Urothelium cell line (cell line): ENCODE results near the gene RPL22L1.
"Not testable (repeated sequence)": the region's sequence is repeated elsewhere in the genome, so short reads cannot be mapped to it uniquely, and the experiment has no call there.

Experiments used
- DNase-seq: peaks from one replicate; pipeline ENCODE4 v3.0.0; 2011; ENCODE audit warnings: low spot score, mixed read lengths
- FAIRE-seq: peaks from 2 replicates; lab custom pipeline; 2011; peaks lifted over from hg19 to GRCh38; lab: Jason Lieb, UNC

Gene RPL22L1

GRCh38 chr3:170869645-170870593 lies at the start of gene RPL22L1:
TSS of gene RPL22L1 (minus strand) at chr3:170870195. CDS start at chr3:170870167, 28 bp downstream.
- FAIRE-seq (peak; percentile 13), DNase-seq (peak; percentile 92)

DNA sequence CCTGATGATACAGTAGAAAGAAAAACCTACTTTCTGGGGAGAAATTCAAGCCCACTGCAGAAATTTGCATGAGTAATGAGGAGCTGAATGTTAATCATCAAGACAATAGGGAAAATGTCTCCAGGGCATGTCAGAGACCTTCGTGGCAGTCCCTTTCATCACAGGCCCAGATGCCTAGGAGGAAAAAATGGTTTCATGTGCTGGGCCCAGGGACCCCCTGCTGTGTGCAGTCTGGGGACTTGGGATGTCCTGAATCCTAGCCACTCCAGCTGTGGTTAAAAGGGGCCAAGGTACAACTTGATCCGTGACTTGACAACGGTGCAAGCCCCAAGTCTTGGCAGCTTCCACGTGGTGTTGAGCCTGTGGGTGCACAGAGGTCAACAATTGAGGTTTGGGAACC lies 48.7 kb upstream of the RPL22L1 start:
- FAIRE-seq, result no peak
- no peak for DNase-seq

DNA sequence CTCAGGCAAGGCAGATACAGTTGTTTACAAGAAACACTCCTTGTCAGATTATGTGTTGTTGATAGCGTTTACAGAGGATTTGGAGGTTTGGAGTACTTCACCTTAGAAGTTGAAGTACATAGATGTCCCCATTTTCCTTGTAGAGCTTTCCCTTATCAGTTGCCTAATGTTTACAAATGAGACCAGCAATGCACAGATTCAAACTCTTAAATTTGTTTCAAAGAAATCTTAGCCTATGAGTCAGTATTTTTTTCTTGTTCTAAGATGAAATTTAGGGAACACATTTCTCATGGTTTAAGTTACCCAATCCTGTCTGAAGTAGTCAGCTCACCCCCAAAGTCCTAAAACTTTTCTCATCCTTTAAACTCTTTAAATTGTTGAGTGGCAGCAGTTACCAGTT lies 44.7 kb upstream of the RPL22L1 start:
- DNase-seq, result no peak
- no peak for FAIRE-seq

GRCh38 chr3:170914212-170914611 lies 44.2 kb upstream of the RPL22L1 start:
- DNase-seq (no peak), FAIRE-seq (no peak)

GRCh38 chr3:170911051-170911450 lies 41.1 kb upstream of the RPL22L1 start:
- FAIRE-seq (no peak), DNase-seq (no peak)

DNA sequence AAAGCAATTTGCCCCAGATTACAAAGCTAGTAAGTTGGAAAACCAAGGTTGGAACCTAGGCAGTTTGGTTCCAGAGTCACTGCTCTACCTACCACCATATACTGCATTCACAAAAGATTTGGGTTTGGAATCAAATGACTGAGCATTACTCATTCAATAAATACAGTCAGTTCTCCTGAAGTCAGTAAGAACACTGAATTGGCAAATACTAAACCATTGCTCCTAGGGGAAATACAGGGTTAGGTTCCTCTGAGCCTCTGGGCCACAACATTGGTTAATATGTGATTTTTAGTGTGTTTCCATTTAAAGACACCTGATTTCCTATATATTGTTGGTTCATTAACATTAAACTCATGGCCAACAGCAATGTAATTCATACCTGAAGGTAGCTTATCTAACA lies 40.5 kb upstream of the RPL22L1 start:
- no peak for DNase-seq
- no peak for FAIRE-seq

GRCh38 chr3:170909129-170909903 lies 39.3 kb upstream of the RPL22L1 start:
- FAIRE-seq (no peak), DNase-seq (peak; percentile 57)

GRCh38 chr3:170908235-170909116 lies 38.5 kb upstream of the RPL22L1 start, which contains the start of gene EIF5A2:
TSS of gene EIF5A2 (minus strand) at chr3:170908637. CDS start at chr3:170907806, 831 bp downstream.
- FAIRE-seq (no peak), DNase-seq (peak; percentile 98)

GRCh38 chr3:170907637-170908234 lies 37.7 kb upstream of the RPL22L1 start:
- peak; percentile 26 for DNase-seq
- FAIRE-seq, result no peak

- DNase-seq (no peak), FAIRE-seq (no peak)
Measured at GRCh38 chr3:170905862-170906261, 35.9 kb upstream of the RPL22L1 start.

DNA sequence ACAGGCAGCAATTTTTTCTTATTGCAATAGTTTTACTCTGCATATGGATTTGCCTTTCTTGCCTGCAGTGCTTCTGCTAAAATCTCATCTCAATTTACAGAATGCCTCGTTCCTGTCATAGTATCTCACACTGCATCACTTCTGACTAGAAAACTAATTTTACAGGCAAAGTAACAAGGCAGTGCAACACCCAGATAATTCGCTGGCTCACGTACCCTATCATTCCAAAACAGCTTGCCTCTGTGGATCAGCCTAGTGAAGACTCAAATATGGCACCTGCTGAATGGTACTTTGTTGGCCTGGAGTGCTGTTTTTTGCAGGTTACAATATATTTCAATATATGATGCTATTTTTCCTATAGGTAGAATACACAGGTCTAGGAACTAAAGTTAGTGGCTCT lies 33.1 kb upstream of the RPL22L1 start:
- FAIRE-seq (no peak), DNase-seq (no peak)

- DNase-seq, result no peak
- FAIRE-seq, result no peak
Measured at GRCh38 chr3:170899455-170899854, 29.5 kb upstream of the RPL22L1 start.

DNA sequence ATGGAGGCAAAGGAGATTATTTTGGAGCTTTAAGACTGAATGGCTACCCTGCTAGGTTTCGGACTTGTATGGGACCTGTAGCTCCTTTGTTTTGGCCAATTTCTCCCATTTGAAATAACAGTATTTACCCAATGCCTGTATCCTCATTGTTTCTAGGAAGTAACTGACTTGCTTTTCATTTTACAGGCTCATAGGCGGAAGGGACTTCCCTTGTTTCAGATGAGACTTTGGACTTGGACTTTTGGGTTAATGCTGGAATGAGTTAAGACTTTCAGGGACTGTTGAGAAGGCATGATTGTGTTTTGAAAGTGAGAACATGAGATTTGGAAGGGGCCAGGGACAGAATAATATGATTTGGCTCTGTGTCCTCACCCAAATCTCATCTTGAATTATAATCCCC lies 28.0 kb upstream of the RPL22L1 start:
- DNase-seq, result no peak
- FAIRE-seq, result no peak

- FAIRE-seq, DNase-seq: not testable (repeated sequence)
Measured at GRCh38 chr3:170897199-170897598, 27.2 kb upstream of the RPL22L1 start.

GRCh38 chr3:170896781-170897180 lies 26.8 kb upstream of the RPL22L1 start:
- FAIRE-seq (no peak), DNase-seq (no peak)

- FAIRE-seq, DNase-seq: not testable (repeated sequence)
Measured at GRCh38 chr3:170896333-170896732, 26.3 kb upstream of the RPL22L1 start.

- DNase-seq, result no peak
- no peak for FAIRE-seq
Measured at GRCh38 chr3:170893895-170894294, 23.9 kb upstream of the RPL22L1 start.

GRCh38 chr3:170889630-170890029 lies 19.6 kb upstream of the RPL22L1 start:
- FAIRE-seq (no peak), DNase-seq (no peak)

DNA sequence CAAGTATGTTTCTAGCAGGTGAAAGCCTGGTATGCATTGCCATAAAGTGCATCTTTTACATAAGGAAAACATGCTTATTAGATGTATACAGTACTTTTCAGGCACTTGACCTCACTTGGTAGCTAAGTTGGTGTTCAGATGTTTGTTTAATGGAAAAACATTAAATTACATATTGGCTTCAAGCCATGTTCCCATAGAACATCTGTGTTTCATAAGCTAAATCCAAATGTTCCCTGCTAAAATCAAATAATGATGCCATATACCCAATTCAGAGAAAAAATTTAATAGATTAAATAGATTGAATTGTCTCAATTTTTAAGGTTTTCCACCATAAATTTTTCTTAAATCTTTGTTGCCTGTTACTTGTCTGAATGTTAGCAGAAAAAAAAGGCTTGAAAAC lies 19.1 kb upstream of the RPL22L1 start:
- no peak for DNase-seq
- no peak for FAIRE-seq
